ENCODE measurements around the gene CHST11. TPM values are rescaled to one million over a fixed set of nuclear protein-coding genes. Genes with fewer than 3 reads are reported as not detected.

CHST11 gene
- total RNA-seq, 1 experiment from 2014 or later = 6.7 TPM

DNA sequence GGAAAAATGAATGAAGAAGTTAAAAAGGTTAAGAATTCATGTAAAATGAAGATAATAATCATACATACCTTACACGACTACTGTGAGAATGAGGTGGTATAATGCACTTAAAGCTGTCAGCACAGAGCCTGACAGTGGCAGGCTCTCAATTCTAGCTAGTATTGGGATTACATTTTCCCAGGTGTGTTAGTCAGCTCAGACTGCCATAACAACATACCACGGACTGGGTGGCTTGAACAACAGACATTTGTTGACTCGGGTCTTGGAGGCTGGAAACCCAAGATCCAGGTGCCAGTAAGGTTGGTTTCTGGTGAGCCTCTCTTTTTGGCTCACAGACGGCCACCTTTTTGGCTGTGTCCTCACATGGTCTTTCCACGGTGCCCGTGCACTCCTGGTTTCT, 167.8 kb downstream of the CHST11 start:
- H2AFZ ChIP-seq (ENCODE audit: low read length) = no peak overlapping the region
- H4K20me1 ChIP-seq (ENCODE audit: control insufficient read depth, insufficient read depth, insufficient read length) = no peaks in the 10 kb centered on the region
- Mint-ChIP-seq H3K36me3 (ENCODE audit: insufficient read depth in 1 of 3, low read depth in 3 of 3) (no peaks in the 10 kb centered on the region; a peak in 1 of 7 replicates), H3K9me3 (no peaks in the 10 kb centered on the region), H3K4me1 (peaks cover 17 to 23% of the 10 kb centered on the region in 2 experiments), H3K27ac (no peak overlapping the region), H3K4me3 (no peak overlapping the region), H3K27me3 (ENCODE audit: low read depth) (peaks cover 3% of the 10 kb centered on the region; the same call in 1 of the 2 replicates)
- no peaks in the 10 kb centered on the region for H3K9me3 ChIP-seq (ENCODE audit: control insufficient read depth, low read depth, low read length)
- no peak overlapping the region for H3K27ac ChIP-seq (ENCODE audit: insufficient read length, low read depth, low read length)
- no peaks in the 10 kb centered on the region for H3K79me2 ChIP-seq (ENCODE audit: insufficient read depth, low read length)
- no peak overlapping the region for H2BK20ac ChIP-seq (ENCODE audit: low read depth, low read length, poor library complexity, severe bottlenecking)
- no peaks in the 10 kb centered on the region for H3K23me2 ChIP-seq (ENCODE audit: insufficient read length, low read depth, low read length, poor library complexity, severe bottlenecking)
- H4K5ac ChIP-seq (ENCODE audit: insufficient read length, low read depth, low read length) = no peak overlapping the region
- H3K9ac ChIP-seq (ENCODE audit: extremely low read depth, insufficient read length, low read length) = no peak overlapping the region
- H2BK15ac ChIP-seq (ENCODE audit: low read depth, low read length) = no peak overlapping the region
- H2AK5ac ChIP-seq (ENCODE audit: insufficient read length, low read length) = no peak overlapping the region
- no peak overlapping the region for H3K23ac ChIP-seq (ENCODE audit: insufficient read length, low read depth, low read length)
- H3K4me2 ChIP-seq (ENCODE audit: insufficient read depth, insufficient read length, low read length) = no peak overlapping the region
- no peak overlapping the region for H2BK12ac ChIP-seq (ENCODE audit: insufficient read length, low read depth, low read length)
- H2BK120ac ChIP-seq (ENCODE audit: low read depth, low read length, poor library complexity, severe bottlenecking) = no peak overlapping the region
- H2BK5ac ChIP-seq (ENCODE audit: insufficient read length, low read length) = no peak overlapping the region
- H4K8ac ChIP-seq (replicated peaks; ENCODE audit: insufficient read length, low read depth, low read length) = no peak overlapping the region
- no peaks in the 10 kb centered on the region for H3K27me3 ChIP-seq (ENCODE audit: insufficient read depth, low read length)
- no peak overlapping the region for H3K56ac ChIP-seq (ENCODE audit: insufficient read length, low read depth, low read length)
- TF ChIP-seq, protein P1, sequence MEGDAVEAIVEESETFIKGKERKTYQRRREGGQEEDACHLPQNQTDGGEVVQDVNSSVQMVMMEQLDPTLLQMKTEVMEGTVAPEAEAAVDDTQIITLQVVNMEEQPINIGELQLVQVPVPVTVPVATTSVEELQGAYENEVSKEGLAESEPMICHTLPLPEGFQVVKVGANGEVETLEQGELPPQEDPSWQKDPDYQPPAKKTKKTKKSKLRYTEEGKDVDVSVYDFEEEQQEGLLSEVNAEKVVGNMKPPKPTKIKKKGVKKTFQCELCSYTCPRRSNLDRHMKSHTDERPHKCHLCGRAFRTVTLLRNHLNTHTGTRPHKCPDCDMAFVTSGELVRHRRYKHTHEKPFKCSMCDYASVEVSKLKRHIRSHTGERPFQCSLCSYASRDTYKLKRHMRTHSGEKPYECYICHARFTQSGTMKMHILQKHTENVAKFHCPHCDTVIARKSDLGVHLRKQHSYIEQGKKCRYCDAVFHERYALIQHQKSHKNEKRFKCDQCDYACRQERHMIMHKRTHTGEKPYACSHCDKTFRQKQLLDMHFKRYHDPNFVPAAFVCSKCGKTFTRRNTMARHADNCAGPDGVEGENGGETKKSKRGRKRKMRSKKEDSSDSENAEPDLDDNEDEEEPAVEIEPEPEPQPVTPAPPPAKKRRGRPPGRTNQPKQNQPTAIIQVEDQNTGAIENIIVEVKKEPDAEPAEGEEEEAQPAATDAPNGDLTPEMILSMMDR (conservative IDR thresholded peaks at IDR 0.05) = no peak
- H3K4ac ChIP-seq (ENCODE audit: low read depth, low read length) = no peak overlapping the region
- H3T11ph ChIP-seq (ENCODE audit: low read length) = no peak overlapping the region
- H4K91ac ChIP-seq (ENCODE audit: insufficient read length, low read depth, low read length) = no peak overlapping the region
- WGBS (ENCODE audit: extremely low coverage, insufficient read length, low lambda C conversion rate) = no CpG with 5 or more reads among the region's 6 CpGs
- no peak for DNase-seq
- no peaks in the 10 kb centered on the region for H3K79me1 ChIP-seq (ENCODE audit: insufficient read depth, low read depth, low read length, poor library complexity, severe bottlenecking)
- no peak overlapping the region for H3K14ac ChIP-seq (ENCODE audit: insufficient read depth, low read length)
- H3K4me1 ChIP-seq (ENCODE audit: insufficient read depth, low read length) = no peaks in the 10 kb centered on the region; the same call in 1 of the 2 replicates
- H3K18ac ChIP-seq (ENCODE audit: insufficient read length, low read depth, low read length) = no peak overlapping the region
